ENCODE results near the gene DAB2. TPM values are rescaled to one million over a fixed set of nuclear protein-coding genes. Genes with fewer than 3 reads are reported as not detected.
A peak's percentile ranks its signal among the peaks of the same experiment; 100 is the strongest.

DAB2 gene
- total RNA-seq, 1 experiment from 2014 or later = 30.1 TPM

GRCh38 chr5:39355324-39355723 lies 69.5 kb downstream of the DAB2 start:
- ChIA-PET POLR2A (ENCODE audit: low non-redundant PET) (no interaction called here), CTCF (interaction anchor here (0.8 to 1.0 kb wide), 2 partner anchors 21 to 138 kb away, joined by 3 read pairs; no protein-coding TSS in a partner anchor)
- no peaks in the 10 kb centered on the region for H3K36me3 ChIP-seq (ENCODE audit: insufficient read depth, low read length, poor library complexity, severe bottlenecking)
- peak; percentile 48 for DNase-seq (ENCODE audit: low spot score)
- no peak overlapping the region for H3K27ac ChIP-seq (ENCODE audit: low read depth, low read length, poor library complexity, severe bottlenecking)
- no peaks in the 10 kb centered on the region for H3K27me3 ChIP-seq (replicated peaks; ENCODE audit: insufficient read depth, low read depth, low read length, poor library complexity)
- BruUV-seq (replicated peaks) = no TSS peak
- peaks cover 14% of the 10 kb centered on the region for H3K4me1 ChIP-seq (ENCODE audit: insufficient read depth, low read length, poor library complexity, severe bottlenecking)
- intact Hi-C loops (cut with micrococcal nuclease; ENCODE audit: unreplicated experiment) = no loop called here
- no peak overlapping the region for H3K4me3 ChIP-seq (ENCODE audit: low read depth, low read length, poor library complexity, severe bottlenecking)
- TF ChIP-seq CTCF (conservative IDR thresholded peaks at IDR 0.05; ENCODE audit: low read depth, low read length) (no peak), EZH2 (IDR thresholded peaks at IDR 0.05; ENCODE audit: borderline replicate concordance, low read depth, low read length, poor library complexity, severe bottlenecking) (no peak)
- peaks cover 6% of the 10 kb centered on the region for H3K9me3 ChIP-seq (ENCODE audit: low read depth, low read length, poor library complexity, severe bottlenecking)

GRCh38 chr5:39353717-39354399 lies 70.9 kb downstream of the DAB2 start:
- POLR2A ChIA-PET (ENCODE audit: low non-redundant PET) = no interaction called here
- peaks cover 14% of the 10 kb centered on the region for H3K4me1 ChIP-seq (ENCODE audit: insufficient read depth, low read length, poor library complexity, severe bottlenecking)
- DNase-seq (ENCODE audit: low spot score) = peak; percentile 70
- H3K36me3 ChIP-seq (ENCODE audit: insufficient read depth, low read length, poor library complexity, severe bottlenecking) = no peaks in the 10 kb centered on the region
- intact Hi-C loops (cut with micrococcal nuclease; ENCODE audit: unreplicated experiment) = no loop called here
- H3K27ac ChIP-seq (ENCODE audit: low read depth, low read length, poor library complexity, severe bottlenecking) = no peak overlapping the region
- H3K9me3 ChIP-seq (ENCODE audit: low read depth, low read length, poor library complexity, severe bottlenecking) = peaks cover 6% of the 10 kb centered on the region
- H3K27me3 ChIP-seq (replicated peaks; ENCODE audit: insufficient read depth, low read depth, low read length, poor library complexity) = no peaks in the 10 kb centered on the region
- H3K4me3 ChIP-seq (ENCODE audit: low read depth, low read length, poor library complexity, severe bottlenecking) = no peak overlapping the region
- TF ChIP-seq CTCF (conservative IDR thresholded peaks at IDR 0.05; ENCODE audit: low read depth, low read length) (no peak), EZH2 (IDR thresholded peaks at IDR 0.05; ENCODE audit: borderline replicate concordance, low read depth, low read length, poor library complexity, severe bottlenecking) (no peak)
- no TSS peak for BruUV-seq (replicated peaks)
- CTCF ChIA-PET = no interaction called here

- DNase-seq (ENCODE audit: low spot score) = peak; percentile 25
- intact Hi-C loops (cut with micrococcal nuclease; ENCODE audit: unreplicated experiment) = no loop called here
- no TSS peak for BruUV-seq (replicated peaks)
Measured at GRCh38 chr5:39352951-39353350, 71.8 kb downstream of the DAB2 start.

More at GRCh38 chr5:39352951-39353350, 71.8 kb downstream of the DAB2 start:
- Histone ChIP-seq H3K4me1 (ENCODE audit: insufficient read depth, low read length, poor library complexity, severe bottlenecking) (peaks cover 14% of the 10 kb centered on the region), H3K36me3 (ENCODE audit: insufficient read depth, low read length, poor library complexity, severe bottlenecking) (no peaks in the 10 kb centered on the region), H3K4me3 (ENCODE audit: low read depth, low read length, poor library complexity, severe bottlenecking) (no peak overlapping the region), H3K9me3 (ENCODE audit: low read depth, low read length, poor library complexity, severe bottlenecking) (peaks cover 6% of the 10 kb centered on the region), H3K27me3 (replicated peaks; ENCODE audit: insufficient read depth, low read depth, low read length, poor library complexity) (no peaks in the 10 kb centered on the region), H3K27ac (ENCODE audit: low read depth, low read length, poor library complexity, severe bottlenecking) (no peak overlapping the region)
- CTCF ChIA-PET = no interaction called here
- POLR2A ChIA-PET (ENCODE audit: low non-redundant PET) = no interaction called here
- no peak for TF ChIP-seq CTCF (conservative IDR thresholded peaks at IDR 0.05; ENCODE audit: low read depth, low read length)
